Left lung (tissue), 10 donors: ENCODE measurements around the gene PDK2. TPM values are rescaled to one million over a fixed set of nuclear protein-coding genes. Genes with fewer than 3 reads are reported as not detected.

Experiments
- ATAC-seq: fragments of 200-7000 bp; cut with Tn5 transposase; one replicate; pipeline ENCODE4 v1.9.1; 2020; ENCODE audit warnings: moderate library complexity
- DNase-seq, 4 donors: peaks; one replicate each; pipeline ENCODE4 v3.0.0-alpha.2; 2013 to 2020
- H3K27ac ChIP-seq, 2 donors: fragments of 200-600 bp; sonication (generic) in 1 of 2; one replicate each; pipeline versions ENCODE4 v1.5.0 to v1.8.0; 2020 to 2021
- H3K27me3 ChIP-seq, 2 donors: fragments of 200-600 bp; sonication (generic) in 1 of 2; one replicate each; pipeline versions ENCODE4 v1.5.0 to v1.8.0; 2020 to 2021
- H3K36me3 ChIP-seq, 2 donors: fragments of 200-600 bp; sonication (generic) in 1 of 2; one replicate each; pipeline versions ENCODE4 v1.5.0 to v1.8.0; 2020 to 2021
- H3K4me1 ChIP-seq, 2 donors: fragments of 200-600 bp; one replicate each; pipeline ENCODE4 v1.8.0; 2021
- H3K4me3 ChIP-seq, 2 donors: fragments of 200-600 bp; sonication (generic) in 1 of 2; one replicate each; pipeline versions ENCODE4 v1.5.0 to v1.8.0; 2020 to 2021; ENCODE audit warnings: mild to moderate bottlenecking in 1 of 2
- H3K9me3 ChIP-seq, 2 donors: fragments of 200-600 bp; sonication (generic) in 1 of 2; one replicate each; pipeline versions ENCODE4 v1.5.0 to v1.8.0; 2020 to 2021
- intact Hi-C, 2 donors: fragments of 100-400 bp; cut with DNase I; formaldehyde crosslinking; loops; one replicate each; pipeline versions ENCODE4 v1.11.2 to v1.14.2; 2022
- polyA plus RNA-seq, 6 donors: library from polyadenylated mRNA; unstranded; fragments of 120-200 nt; gene quantifications; one replicate each; pipeline ENCODE4 v1.2.1, GENCODE V29; 2013; ENCODE audit not compliant: insufficient read length in 6 of 6
- total RNA-seq, 2 donors: library from RNA; stranded (reverse); fragmentation: NEBNext Ultra II Directional; extraction: Animal tissue kit (Norgen Biotek cat#: 25700); gene quantifications; one replicate each; pipeline ENCODE4 v1.2.1, GENCODE V29; 2021
- TF ChIP-seq, protein P1 (sequence below), 2 donors: fragments of 200-600 bp; sonication (generic) in 1 of 2; IDR thresholded peaks; one replicate each; pipeline versions ENCODE4 v1.5.0 to v1.8.0; 2021; ENCODE audit warnings: antibody characterized with exemption in 2 of 2
- donor health status: DM: no; HTN: yes; CAD: no.
- donor health status: DM: no; HTN: no; CAD: no.

The PDK2 gene
- total and polyA plus RNA-seq, 8 donors = 20.7 to 83.8 (median 67.4) TPM

DNA sequence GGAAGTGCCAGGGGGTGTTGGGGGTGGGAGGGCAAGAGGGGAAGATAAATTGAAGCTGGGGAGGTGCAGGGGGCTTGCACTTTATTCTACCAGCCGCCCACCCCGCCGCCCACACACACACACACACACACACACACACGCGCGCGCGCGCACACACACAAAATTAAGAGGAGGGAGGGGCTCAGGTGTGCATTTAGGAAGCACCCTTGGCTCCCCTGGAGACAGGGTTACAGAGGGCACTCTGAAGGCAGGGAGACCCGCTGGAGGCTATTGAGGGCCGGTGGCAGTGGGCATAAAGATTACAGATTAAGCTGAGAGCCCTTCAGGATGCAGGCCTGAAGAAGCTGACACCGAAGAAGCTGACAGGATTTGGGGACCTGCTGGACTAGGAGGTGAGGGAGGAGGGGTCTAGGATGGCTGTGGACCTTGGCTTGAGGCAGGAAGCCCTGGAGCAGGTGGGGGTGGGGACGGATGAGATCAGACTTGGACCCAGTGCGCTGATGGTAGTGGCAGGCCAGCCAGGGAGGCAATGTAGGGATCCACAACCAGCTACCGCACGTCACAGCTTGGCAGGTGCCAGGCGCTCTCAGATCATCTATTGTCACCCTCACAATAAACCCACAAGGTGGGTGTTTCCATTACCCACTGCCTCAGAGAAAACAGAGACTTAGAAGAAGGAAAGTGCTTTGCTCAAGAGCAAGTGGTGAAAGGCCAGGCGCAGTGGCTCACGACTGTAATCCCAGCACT is 35.6 kb downstream of the PDK2 start:
- Histone ChIP-seq H3K4me1 (peaks cover 8 to 47% of the 10 kb centered on the region in 2 donors), H3K27me3 (peaks cover 7 to 50% of the 10 kb centered on the region in 2 donors), H3K9me3 (no peaks in the 10 kb centered on the region), H3K4me3 (no peak overlapping the region), H3K36me3 (peaks cover 0 to 19% of the 10 kb centered on the region in 2 donors), H3K27ac (no peak overlapping the region)
- intact Hi-C loops = no loop called here
- ATAC-seq (no peak), DNase-seq (no peak)
- TF ChIP-seq, protein P1, sequence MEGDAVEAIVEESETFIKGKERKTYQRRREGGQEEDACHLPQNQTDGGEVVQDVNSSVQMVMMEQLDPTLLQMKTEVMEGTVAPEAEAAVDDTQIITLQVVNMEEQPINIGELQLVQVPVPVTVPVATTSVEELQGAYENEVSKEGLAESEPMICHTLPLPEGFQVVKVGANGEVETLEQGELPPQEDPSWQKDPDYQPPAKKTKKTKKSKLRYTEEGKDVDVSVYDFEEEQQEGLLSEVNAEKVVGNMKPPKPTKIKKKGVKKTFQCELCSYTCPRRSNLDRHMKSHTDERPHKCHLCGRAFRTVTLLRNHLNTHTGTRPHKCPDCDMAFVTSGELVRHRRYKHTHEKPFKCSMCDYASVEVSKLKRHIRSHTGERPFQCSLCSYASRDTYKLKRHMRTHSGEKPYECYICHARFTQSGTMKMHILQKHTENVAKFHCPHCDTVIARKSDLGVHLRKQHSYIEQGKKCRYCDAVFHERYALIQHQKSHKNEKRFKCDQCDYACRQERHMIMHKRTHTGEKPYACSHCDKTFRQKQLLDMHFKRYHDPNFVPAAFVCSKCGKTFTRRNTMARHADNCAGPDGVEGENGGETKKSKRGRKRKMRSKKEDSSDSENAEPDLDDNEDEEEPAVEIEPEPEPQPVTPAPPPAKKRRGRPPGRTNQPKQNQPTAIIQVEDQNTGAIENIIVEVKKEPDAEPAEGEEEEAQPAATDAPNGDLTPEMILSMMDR (IDR thresholded peaks at IDR 0.05) = no peak

DNA sequence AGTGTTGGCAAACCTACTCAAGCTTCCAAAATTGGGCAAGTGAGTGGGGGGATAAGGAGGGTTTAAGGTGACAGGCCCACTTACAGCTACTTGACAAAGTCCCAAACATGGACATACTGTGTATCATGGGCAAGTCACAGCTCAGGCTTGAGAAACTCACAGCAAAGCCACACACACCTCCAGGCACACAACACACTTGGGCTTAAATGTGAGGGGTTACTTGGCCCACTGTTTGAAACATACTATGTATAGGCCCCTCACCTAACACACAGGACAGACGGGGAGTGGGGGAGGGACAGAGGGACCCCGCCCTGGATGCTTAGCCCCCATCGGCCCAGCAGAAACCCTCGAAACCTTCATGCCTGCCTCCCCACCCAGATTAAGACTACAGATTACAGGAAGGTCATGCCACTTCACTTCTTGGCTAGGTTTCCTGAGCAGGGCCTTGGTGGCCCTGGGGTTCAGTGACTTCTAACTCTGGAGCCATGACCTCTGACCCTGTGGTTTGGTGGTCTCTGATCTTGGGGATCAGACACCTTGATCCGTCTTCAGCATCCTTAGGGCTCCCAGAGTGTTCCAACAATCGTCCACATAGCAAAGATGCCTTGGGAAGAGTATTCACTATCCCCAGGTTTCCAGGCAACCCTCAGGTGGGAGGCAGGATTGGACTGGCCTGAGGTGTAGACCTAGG is 37.1 kb downstream of the PDK2 start:
- no peak overlapping the region for H3K4me3 ChIP-seq
- ATAC-seq (no peak), DNase-seq (no peak)
- no peaks in the 10 kb centered on the region for H3K9me3 ChIP-seq
- H3K4me1 ChIP-seq = peaks cover 8 to 46% of the 10 kb centered on the region in 2 donors
- H3K27ac ChIP-seq = peak overlapping the region in 1 of 2 donors; percentile 30
- intact Hi-C loops = no loop called here
- H3K36me3 ChIP-seq = peaks cover 0 to 34% of the 10 kb centered on the region in 2 donors
- TF ChIP-seq, protein P1 (IDR thresholded peaks at IDR 0.05) = no peak
- peaks cover 7 to 38% of the 10 kb centered on the region in 2 donors for H3K27me3 ChIP-seq

DNA sequence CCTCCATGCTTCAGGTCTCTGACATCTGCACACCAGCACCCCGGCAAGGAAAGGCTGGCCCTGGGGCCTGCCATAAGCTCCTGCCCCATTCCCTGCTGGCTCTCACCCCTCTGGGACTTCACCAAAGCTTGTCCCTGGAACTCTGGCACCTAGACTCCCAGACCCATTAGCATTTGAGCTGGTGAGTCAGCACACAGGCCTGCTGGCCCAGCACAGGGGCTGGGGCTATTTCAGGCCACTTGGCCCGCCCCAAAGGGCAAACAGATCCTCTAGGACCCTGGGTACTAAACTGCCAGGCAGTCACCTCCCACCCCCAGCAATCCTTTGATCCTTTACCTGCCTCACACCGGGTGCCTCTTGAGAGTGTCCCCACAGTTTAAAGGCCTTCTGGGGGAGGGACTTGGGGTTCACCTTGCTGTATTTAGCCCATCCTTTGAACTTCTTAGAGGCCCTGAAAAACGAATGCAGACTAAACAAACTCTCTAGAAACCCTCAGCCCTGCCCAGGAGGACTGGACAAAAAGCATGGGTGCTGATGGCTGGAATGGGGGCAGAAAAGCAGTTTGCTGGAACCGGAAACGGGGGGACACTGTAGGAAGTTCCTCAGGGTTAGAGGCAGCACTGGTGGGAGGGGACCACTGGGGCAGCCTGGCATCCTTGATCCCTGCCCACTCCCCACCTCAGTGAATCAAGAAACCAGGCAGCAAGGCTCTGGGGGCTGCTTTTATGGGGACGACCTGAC is 38.0 kb downstream of the PDK2 start:
- TF ChIP-seq, protein P1 (IDR thresholded peaks at IDR 0.05) = no peak
- intact Hi-C loops = no loop called here
- Histone ChIP-seq H3K4me1 (peaks cover 8 to 38% of the 10 kb centered on the region in 2 donors), H3K9me3 (no peaks in the 10 kb centered on the region), H3K4me3 (no peak overlapping the region), H3K36me3 (peaks cover 0 to 44% of the 10 kb centered on the region in 2 donors), H3K27me3 (peaks cover 7 to 29% of the 10 kb centered on the region in 2 donors), H3K27ac (peak overlapping the region in 1 of 2 donors; percentile 30)
- DNase-seq (peak in 1 of 4 donors; percentile 76), ATAC-seq (peak; percentile 72)

DNA sequence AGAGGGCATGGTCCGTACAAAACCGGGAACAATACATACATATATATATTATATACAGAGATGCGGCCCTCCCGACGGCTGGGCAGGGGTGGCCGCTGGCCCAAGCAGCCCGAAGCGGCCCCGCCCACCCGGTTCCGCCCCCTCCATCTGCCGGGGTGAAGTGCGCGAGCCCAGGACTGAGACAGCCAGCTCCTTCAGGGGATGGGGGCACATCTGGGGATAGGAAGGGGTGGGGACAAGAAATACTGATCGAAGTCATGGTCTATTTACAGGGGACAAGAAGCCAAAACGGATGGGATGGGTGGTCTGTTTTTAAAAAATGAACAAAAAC is 38.6 kb downstream of the PDK2 start:
- DNase-seq = peak in 1 of 4 donors; percentile 75
- Histone ChIP-seq H3K9me3 (no peaks in the 10 kb centered on the region), H3K36me3 (peaks cover 0 to 49% of the 10 kb centered on the region in 2 donors), H3K4me3 (no peak overlapping the region), H3K27ac (peak overlapping the region in 1 of 2 donors; percentile 30), H3K4me1 (peaks cover 7 to 35% of the 10 kb centered on the region in 2 donors), H3K27me3 (peaks cover 7 to 25% of the 10 kb centered on the region in 2 donors)
- intact Hi-C loops = no loop called here
- ATAC-seq = peak; percentile 16
- TF ChIP-seq, protein P1 (IDR thresholded peaks at IDR 0.05) = no peak
